Endothelial cell of umbilical vein (primary cell): Measurements from ENCODE around the gene EEF1E1. TPM values are rescaled to one million over a fixed set of nuclear protein-coding genes. Genes with fewer than 3 reads are reported as not detected.

Experiments used
- BruUV-seq: library from RNA; stranded (reverse); fragments of 400-500 nt; replicated peaks from 2 replicates; lab custom pipeline; 2021; lab: Mats Ljungman, UMichigan
- CTCF ChIA-PET: fragments of 300-600, 350-600 bp; sonication (Branson Sonifier 250); formaldehyde crosslinking; loops from one replicate; lab custom pipeline; 2021; ENCODE audit warnings: antibody characterized with exemption, inconsistent platforms; lab: Charles Lee
- POLR2A ChIA-PET: fragments of 300-600, 350-600 bp; sonication (Branson Sonifier 250); formaldehyde crosslinking; loops from one replicate; lab custom pipeline; 2021; ENCODE audit warnings: antibody characterized with exemption, inconsistent platforms; lab: Charles Lee
- DNase-seq: peaks from one replicate; pipeline ENCODE4 v3.0.0-alpha.2; 2011; ENCODE audit warnings: low read depth, low spot score
- FAIRE-seq: peaks from 2 replicates; lab custom pipeline; 2011; peaks lifted over from hg19 to GRCh38; lab: Jason Lieb, UNC
- H2AFZ ChIP-seq: 2 replicates; pipeline ENCODE4 v1.6.0; 2012; ENCODE audit warnings: low read depth, low read length, control low read depth, inconsistent platforms
- H3K27ac ChIP-seq: 2 replicates; pipeline ENCODE4 v1.5.1; 2011; ENCODE audit warnings: low read depth, mild to moderate bottlenecking, control low read depth, low read length, moderate library complexity; ENCODE audit not compliant: insufficient read depth
- H3K27me3 ChIP-seq, 2 experiments: 2 replicates each; pipeline versions ENCODE4 v1.6.0 to v1.6.1; 2011; ENCODE audit warnings: low read length in 2 of 2, mixed read lengths in 1 of 2; ENCODE audit not compliant: control insufficient read depth in 2 of 2, insufficient read depth in 2 of 2
- H3K36me3 ChIP-seq, 2 experiments: 2 replicates in 1 of 2; 3 replicates in 1 of 2; pipeline ENCODE4 v1.5.1; 2011; ENCODE audit warnings: low read length in 2 of 2, mild to moderate bottlenecking in 1 of 2, moderate library complexity in 1 of 2; ENCODE audit not compliant: control insufficient read depth in 2 of 2, insufficient read depth in 2 of 2; ENCODE audit errors: extremely low read depth in 1 of 2
- H3K4me1 ChIP-seq: 3 replicates; pipeline ENCODE4 v1.5.1; 2011; ENCODE audit warnings: mild to moderate bottlenecking, low read length; ENCODE audit not compliant: control insufficient read depth, insufficient read depth; ENCODE audit errors: extremely low read depth
- H3K4me2 ChIP-seq: 2 replicates; pipeline ENCODE4 v1.6.1; 2011; ENCODE audit warnings: low read length, control low read depth, mixed read lengths; ENCODE audit not compliant: insufficient read depth
- H3K4me3 ChIP-seq, 3 experiments: fragments of 200-600 bp in 1 of 3; sonication (generic), shearing (Covaris generic) in 1 of 3; replicated peaks in 1 of 3; 2 replicates each; pipeline ENCODE4 v1.5.1; 2011 to 2016; ENCODE audit warnings: control low read depth in 3 of 3, low read length in 3 of 3, mild to moderate bottlenecking in 2 of 3, inconsistent platforms in 1 of 3, low read depth in 1 of 3, moderate library complexity in 1 of 3; ENCODE audit not compliant: insufficient read depth in 1 of 3
- H3K79me2 ChIP-seq: 2 replicates; pipeline ENCODE4 v1.6.0; 2012; ENCODE audit warnings: low read length, inconsistent platforms; ENCODE audit not compliant: control insufficient read depth, insufficient read depth
- H3K9ac ChIP-seq: replicated peaks from 2 replicates; pipeline ENCODE3; 2011; ENCODE audit warnings: low read length, control low read depth; ENCODE audit not compliant: insufficient read depth; ENCODE audit errors: extremely low read depth
- H3K9me1 ChIP-seq: replicated peaks from 3 replicates; pipeline ENCODE4 v1.6.0; 2011; ENCODE audit warnings: mild to moderate bottlenecking, low read length; ENCODE audit not compliant: control insufficient read depth, insufficient read depth; ENCODE audit errors: extremely low read depth
- H3K9me3 ChIP-seq: replicated peaks from 2 replicates; pipeline ENCODE4 v1.5.1; 2012; ENCODE audit warnings: low read length, inconsistent platforms; ENCODE audit not compliant: control insufficient read depth, insufficient read depth
- H4K20me1 ChIP-seq: replicated peaks from 2 replicates; pipeline ENCODE3; 2011; ENCODE audit warnings: mild to moderate bottlenecking, low read length; ENCODE audit not compliant: control insufficient read depth, insufficient read depth; ENCODE audit errors: extremely low read depth
- EZH2 ChIP-seq: IDR thresholded peaks from 2 replicates; pipeline ENCODE4 v1.6.1; 2012; ENCODE audit warnings: borderline replicate concordance, low read depth, mild to moderate bottlenecking, moderate library complexity, low read length, inconsistent platforms; ENCODE audit not compliant: severe bottlenecking
- FOS ChIP-seq: IDR thresholded peaks from 2 replicates; pipeline ENCODE4 v1.6.1; 2011; ENCODE audit warnings: mild to moderate bottlenecking, low read length, moderate library complexity, borderline replicate concordance; ENCODE audit not compliant: insufficient read depth
- GATA2 ChIP-seq: IDR thresholded peaks from 2 replicates; pipeline ENCODE4 v1.7.0; 2011; ENCODE audit warnings: low read depth, mild to moderate bottlenecking, moderate library complexity, mixed read lengths, low read length; ENCODE audit not compliant: insufficient read length, insufficient read depth
- JUN ChIP-seq: IDR thresholded peaks from 2 replicates; pipeline ENCODE4 v1.6.1; 2011; ENCODE audit warnings: borderline replicate concordance, low read depth; ENCODE audit not compliant: insufficient read length, insufficient read depth
- MYC ChIP-seq: IDR thresholded peaks from one replicate; pipeline ENCODE4 v1.6.1; 2011; ENCODE audit warnings: mild to moderate bottlenecking, low read depth, low read length
- POLR2A ChIP-seq: IDR thresholded peaks from 2 replicates; pipeline ENCODE4 v1.6.1; 2012; ENCODE audit warnings: low read depth, mild to moderate bottlenecking, control low read depth, low read length
- POLR2AphosphoS5 ChIP-seq: IDR thresholded peaks from 2 replicates; pipeline ENCODE4 v1.6.1; 2012; ENCODE audit warnings: low read depth, mild to moderate bottlenecking, control low read depth, low read length, moderate library complexity; ENCODE audit not compliant: insufficient read depth
- dilution Hi-C: fragments of 300-500 bp; cut with MboI; formaldehyde crosslinking; loops from one replicate; pipeline ENCODE4 v1.15.0; 2019; ENCODE audit warnings: low sequenced_read_pairs; ENCODE audit not compliant: extremely low pct_ligation_motif_present
- intact Hi-C: fragments of 100-400 bp; cut with micrococcal nuclease; formaldehyde crosslinking; loops from one replicate; pipeline ENCODE4 v1.10.0; 2022
- polyA plus RNA-seq, 4 experiments: library from polyadenylated mRNA; depleted of rRNA in 3 of 4; stranded (reverse) in 3 of 4; unstranded in 1 of 4; fragments of >200 nt; gene quantifications; 2 replicates each; pipeline versions ENCODE4 v1.2.1 to v1.2.3, GENCODE V29; 2011 to 2012; ENCODE audit warnings: missing spikeins in 1 of 4
- total RNA-seq: library from RNA; stranded (reverse); gene quantifications from 2 replicates; pipeline ENCODE4 v1.2.3, GENCODE V29; 2021
- TF ChIP-seq, protein P1 (sequence below), 2 donors: IDR thresholded peaks; 1 replicate in 1 of 2; 2 replicates in 1 of 2; pipeline ENCODE4 v1.5.1; 2011; ENCODE audit warnings: low read length in 2 of 2, mild to moderate bottlenecking in 2 of 2, moderate library complexity in 2 of 2, control low read depth in 1 of 2, inconsistent platforms in 1 of 2, low read depth in 1 of 2; ENCODE audit not compliant: insufficient read depth in 1 of 2; ENCODE audit errors: extremely low read depth in 1 of 2
- TF ChIP-seq, protein P2 (sequence below): IDR thresholded peaks from 2 replicates; pipeline ENCODE4 v1.6.1; 2011; ENCODE audit not compliant: insufficient read depth, insufficient read length

The EEF1E1 gene
- total and polyA plus RNA-seq, 2 donors (not counting 3 experiments of a cell fraction or from before 2014, with no cell fraction given), result 53.8 to 58.1 TPM

DNA sequence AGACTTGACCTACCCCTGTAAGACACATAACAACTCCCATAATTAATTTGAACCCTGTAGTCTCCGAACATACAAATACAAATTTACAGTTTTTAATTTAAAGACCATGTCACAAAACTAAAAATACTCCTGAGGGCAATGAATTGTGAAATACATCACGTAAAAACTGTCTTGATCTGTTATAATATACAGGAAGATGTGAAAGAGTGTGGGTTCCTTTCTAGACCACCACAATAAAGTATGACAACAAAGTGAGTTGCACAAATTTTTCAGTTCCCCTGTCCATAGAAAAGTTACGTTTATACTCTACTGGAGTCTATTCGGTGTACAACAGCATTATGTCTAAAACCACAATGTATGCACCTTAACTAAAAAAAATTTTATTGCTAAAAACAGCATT, 27.2 kb downstream of the EEF1E1 start:
- POLR2A ChIA-PET, result no interaction called here
- Histone ChIP-seq H4K20me1 (no peaks in the 10 kb centered on the region), H3K4me1 (peaks cover 10% of the 10 kb centered on the region), H3K36me3 (no peaks in the 10 kb centered on the region), H3K4me3 (no peak overlapping the region), H3K9me1 (no peaks in the 10 kb centered on the region), H3K79me2 (peaks cover 4% of the 10 kb centered on the region), H3K9ac (no peak overlapping the region), H2AFZ (no peak overlapping the region), H3K9me3 (no peaks in the 10 kb centered on the region), H3K27ac (no peak overlapping the region), H3K4me2 (no peak overlapping the region), H3K27me3 (no peaks in the 10 kb centered on the region)
- no peak for TF ChIP-seq GATA2
- TF ChIP-seq POLR2A, result no peak
- no peak for TF ChIP-seq EZH2
- no peak for TF ChIP-seq FOS
- TF ChIP-seq, protein P1, sequence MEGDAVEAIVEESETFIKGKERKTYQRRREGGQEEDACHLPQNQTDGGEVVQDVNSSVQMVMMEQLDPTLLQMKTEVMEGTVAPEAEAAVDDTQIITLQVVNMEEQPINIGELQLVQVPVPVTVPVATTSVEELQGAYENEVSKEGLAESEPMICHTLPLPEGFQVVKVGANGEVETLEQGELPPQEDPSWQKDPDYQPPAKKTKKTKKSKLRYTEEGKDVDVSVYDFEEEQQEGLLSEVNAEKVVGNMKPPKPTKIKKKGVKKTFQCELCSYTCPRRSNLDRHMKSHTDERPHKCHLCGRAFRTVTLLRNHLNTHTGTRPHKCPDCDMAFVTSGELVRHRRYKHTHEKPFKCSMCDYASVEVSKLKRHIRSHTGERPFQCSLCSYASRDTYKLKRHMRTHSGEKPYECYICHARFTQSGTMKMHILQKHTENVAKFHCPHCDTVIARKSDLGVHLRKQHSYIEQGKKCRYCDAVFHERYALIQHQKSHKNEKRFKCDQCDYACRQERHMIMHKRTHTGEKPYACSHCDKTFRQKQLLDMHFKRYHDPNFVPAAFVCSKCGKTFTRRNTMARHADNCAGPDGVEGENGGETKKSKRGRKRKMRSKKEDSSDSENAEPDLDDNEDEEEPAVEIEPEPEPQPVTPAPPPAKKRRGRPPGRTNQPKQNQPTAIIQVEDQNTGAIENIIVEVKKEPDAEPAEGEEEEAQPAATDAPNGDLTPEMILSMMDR (IDR thresholded peaks at IDR 0.05; ENCODE audit: extremely low read depth in 1 of 2, insufficient read depth in 1 of 2, low read depth in 1 of 2, low read length in 2 of 2), result no peak
- no peak for TF ChIP-seq POLR2AphosphoS5
- TF ChIP-seq, protein P2, sequence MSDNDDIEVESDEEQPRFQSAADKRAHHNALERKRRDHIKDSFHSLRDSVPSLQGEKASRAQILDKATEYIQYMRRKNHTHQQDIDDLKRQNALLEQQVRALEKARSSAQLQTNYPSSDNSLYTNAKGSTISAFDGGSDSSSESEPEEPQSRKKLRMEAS, result no peak
- no peak for TF ChIP-seq MYC
- TF ChIP-seq JUN, result no peak
- FAIRE-seq (no peak), DNase-seq (no peak)
- no TSS peak for BruUV-seq
- intact Hi-C loops, result no loop called here
- CTCF ChIA-PET, result interaction anchor here (1.1 kb wide), 1 partner anchor 144 kb away, joined by 3 read pairs; no protein-coding TSS in a partner anchor
- dilution Hi-C loops, result no loop called here
